H1 (cell line): ENCODE data around the gene CDH9. TPM values are rescaled to one million over a fixed set of nuclear protein-coding genes. Genes with fewer than 3 reads are reported as not detected.

Experiments
- CTCF ChIA-PET: fragments of 300-600 bp; sonication (Branson Sonifier 250); formaldehyde crosslinking; loops from one replicate; lab custom pipeline; 2021; ENCODE audit not compliant: partially characterized antibody; lab: Charles Lee
- POLR2A ChIA-PET: fragments of 300-600 bp; sonication (Branson Sonifier 250); formaldehyde crosslinking; loops from one replicate; lab custom pipeline; 2021; ENCODE audit warnings: inconsistent platforms; ENCODE audit not compliant: partially characterized antibody; lab: Charles Lee
- DNase-seq, 2 experiments: peaks; one replicate each; pipeline versions ENCODE4 v3.0.0 to v3.0.0-alpha.2; 2010 to 2022; ENCODE audit warnings: low spot score in 2 of 2, low read depth in 1 of 2, mixed read lengths in 1 of 2
- FAIRE-seq: peaks from 2 replicates; lab custom pipeline; 2011; peaks lifted over from hg19 to GRCh38; lab: Jason Lieb, UNC
- H2AFZ ChIP-seq: 2 replicates; pipeline ENCODE4 v1.8.1; 2012; ENCODE audit warnings: low read length, inconsistent platforms
- H2AK5ac ChIP-seq: 2 replicates; pipeline ENCODE4 v1.6.1; 2013; ENCODE audit warnings: low read depth, low read length
- H2BK120ac ChIP-seq: replicated peaks from 2 replicates; pipeline ENCODE3; 2013; ENCODE audit warnings: low read depth, low read length, inconsistent platforms
- H2BK12ac ChIP-seq: 2 replicates; pipeline ENCODE4 v1.6.1; 2013; ENCODE audit warnings: low read depth, low read length
- H2BK15ac ChIP-seq: 2 replicates; pipeline ENCODE4 v1.6.1; 2013; ENCODE audit warnings: low read length
- H2BK20ac ChIP-seq: 2 replicates; pipeline ENCODE4 v1.6.1; 2013; ENCODE audit warnings: low read length
- H2BK5ac ChIP-seq: 2 replicates; pipeline ENCODE4 v1.6.1; 2013; ENCODE audit warnings: low read depth, low read length
- H3K14ac ChIP-seq: 2 replicates; pipeline ENCODE4 v1.6.1; 2013; ENCODE audit warnings: inconsistent platforms; ENCODE audit not compliant: insufficient read length
- H3K18ac ChIP-seq: 2 replicates; pipeline ENCODE4 v1.6.1; 2013; ENCODE audit warnings: low read length; ENCODE audit errors: extremely low read depth
- H3K23ac ChIP-seq: 2 replicates; pipeline ENCODE4 v1.6.1; 2013; ENCODE audit warnings: inconsistent platforms; ENCODE audit not compliant: insufficient read length
- H3K23me2 ChIP-seq: 2 replicates; pipeline ENCODE4 v1.6.1; 2013; ENCODE audit warnings: low read depth, low read length
- H3K27ac ChIP-seq: 2 replicates; pipeline ENCODE4 v1.6.1; 2011; ENCODE audit warnings: low read depth, low read length, inconsistent platforms
- H3K27me3 ChIP-seq, 4 experiments: replicated peaks in 1 of 4; 1 replicate in 1 of 4; 2 replicates in 3 of 4; pipeline versions ENCODE4 v1.6.1 to v1.8.1; 2011 to 2013; ENCODE audit warnings: low read length in 3 of 4, mild to moderate bottlenecking in 3 of 4, inconsistent platforms in 2 of 4, mixed read lengths in 2 of 4, moderate library complexity in 1 of 4; ENCODE audit not compliant: control insufficient read depth in 3 of 4, insufficient read depth in 3 of 4; ENCODE audit errors: extremely low read depth in 1 of 4
- H3K36me3 ChIP-seq, 4 experiments: 2 replicates each; pipeline versions ENCODE4 v1.6.1 to v1.8.1; 2011 to 2013; ENCODE audit warnings: mild to moderate bottlenecking in 4 of 4, low read length in 3 of 4, moderate library complexity in 2 of 4, control low read depth in 1 of 4, inconsistent platforms in 1 of 4; ENCODE audit not compliant: insufficient read depth in 4 of 4, control insufficient read depth in 2 of 4
- H3K4ac ChIP-seq: replicated peaks from 2 replicates; pipeline ENCODE3; 2013; ENCODE audit warnings: low read length, low read depth, mixed read lengths, inconsistent platforms; ENCODE audit not compliant: insufficient read length
- H3K4me1 ChIP-seq, 4 experiments: replicated peaks in 1 of 4; 1 replicate in 1 of 4; 2 replicates in 3 of 4; pipeline versions ENCODE4 v1.6.1 to v1.8.1; 2011 to 2013; ENCODE audit warnings: low read length in 3 of 4, inconsistent platforms in 2 of 4, mixed read lengths in 1 of 4; ENCODE audit not compliant: insufficient read depth in 4 of 4, control insufficient read depth in 3 of 4
- H3K4me2 ChIP-seq, 2 experiments: 2 replicates each; pipeline versions ENCODE4 v1.6.1 to v1.8.1; 2011 to 2013; ENCODE audit warnings: low read depth in 2 of 2, low read length in 2 of 2, control low read depth in 1 of 2, inconsistent platforms in 1 of 2, mild to moderate bottlenecking in 1 of 2; ENCODE audit not compliant: insufficient read depth in 1 of 2
- H3K4me3 ChIP-seq, 4 experiments: fragments of 200-600, 300-600 bp in 1 of 4; sonication (generic), shearing (Covaris generic), sonication (Bioruptor Twin) in 1 of 4; 2 replicates each; pipeline versions ENCODE4 v1.5.1 to v1.8.1; 2011 to 2016; ENCODE audit warnings: low read length in 4 of 4, low read depth in 3 of 4, control low read depth in 2 of 4, inconsistent platforms in 2 of 4, mild to moderate bottlenecking in 2 of 4, mixed read lengths in 1 of 4, moderate library complexity in 1 of 4; ENCODE audit not compliant: insufficient read depth in 2 of 4; ENCODE audit errors: extremely low read depth in 1 of 4
- H3K56ac ChIP-seq: replicated peaks from 2 replicates; pipeline ENCODE3; 2013; ENCODE audit warnings: low read depth, mild to moderate bottlenecking, mixed read lengths, low read length, inconsistent platforms; ENCODE audit not compliant: insufficient read length
- H3K79me1 ChIP-seq: 2 replicates; pipeline ENCODE4 v1.6.1; 2013; ENCODE audit warnings: low read depth, low read length, control low read depth
- H3K79me2 ChIP-seq, 2 experiments: 2 replicates each; pipeline versions ENCODE4 v1.6.1 to v1.8.1; 2012 to 2013; ENCODE audit warnings: low read length in 2 of 2, mild to moderate bottlenecking in 2 of 2, inconsistent platforms in 1 of 2; ENCODE audit not compliant: insufficient read depth in 2 of 2, control insufficient read depth in 1 of 2
- H3K9ac ChIP-seq, 4 experiments: replicated peaks in 1 of 4; 1 replicate in 1 of 4; 2 replicates in 3 of 4; pipeline versions ENCODE4 v1.6.1 to v1.8.1; 2011 to 2013; ENCODE audit warnings: low read depth in 3 of 4, low read length in 3 of 4, control low read depth in 2 of 4, mild to moderate bottlenecking in 2 of 4, moderate library complexity in 2 of 4, inconsistent platforms in 1 of 4; ENCODE audit errors: extremely low read depth in 1 of 4
- H3K9me3 ChIP-seq, 2 experiments: 2 replicates each; pipeline versions ENCODE4 v1.6.1 to v1.8.1; 2012 to 2013; ENCODE audit warnings: mild to moderate bottlenecking in 2 of 2, moderate library complexity in 2 of 2, control low read depth in 1 of 2, inconsistent platforms in 1 of 2, low read depth in 1 of 2, low read length in 1 of 2, mixed read lengths in 1 of 2; ENCODE audit not compliant: insufficient read depth in 2 of 2
- H4K20me1 ChIP-seq, 2 experiments: replicated peaks in 1 of 2; 2 replicates each; pipeline versions ENCODE3 to v1.8.1; 2011 to 2013; ENCODE audit warnings: inconsistent platforms in 2 of 2, low read length in 2 of 2, mild to moderate bottlenecking in 1 of 2; ENCODE audit not compliant: insufficient read depth in 2 of 2, control insufficient read depth in 1 of 2
- H4K5ac ChIP-seq: 2 replicates; pipeline ENCODE4 v1.6.1; 2013; ENCODE audit warnings: low read length, low read depth, mixed read lengths, inconsistent platforms; ENCODE audit not compliant: insufficient read length
- H4K8ac ChIP-seq: 2 replicates; pipeline ENCODE4 v1.8.0; 2013; ENCODE audit warnings: mild to moderate bottlenecking, moderate library complexity, low read length, inconsistent platforms; ENCODE audit not compliant: insufficient read depth; ENCODE audit errors: extremely low read depth
- H4K91ac ChIP-seq: replicated peaks from 2 replicates; pipeline ENCODE3; 2013; ENCODE audit warnings: low read length, mixed read lengths, inconsistent platforms; ENCODE audit not compliant: insufficient read length
- HDAC6 ChIP-seq: IDR thresholded peaks from one replicate; pipeline ENCODE4 v1.7.1; 2012; ENCODE audit warnings: low read depth, mild to moderate bottlenecking, inconsistent platforms, low read length, moderate library complexity
- KDM5A ChIP-seq: fragments of 200-600 bp; IDR thresholded peaks from 2 replicates; pipeline ENCODE4 v1.7.1; 2012; ENCODE audit warnings: mild to moderate bottlenecking, low read length, inconsistent platforms, mixed read lengths
- RXRA ChIP-seq: IDR thresholded peaks from 2 replicates; pipeline ENCODE4 v1.6.1; 2011; ENCODE audit warnings: low read depth, mild to moderate bottlenecking, low read length, moderate library complexity; ENCODE audit not compliant: insufficient read depth
- SIX5 ChIP-seq: IDR thresholded peaks from 2 replicates; pipeline ENCODE4 v1.6.1; 2011; ENCODE audit warnings: mild to moderate bottlenecking, low read depth, low read length
- SRF ChIP-seq: IDR thresholded peaks from 2 replicates; pipeline ENCODE4 v1.6.1; 2011; ENCODE audit warnings: mild to moderate bottlenecking, low read depth, low read length, moderate library complexity
- TEAD4 ChIP-seq: IDR thresholded peaks from 2 replicates; pipeline ENCODE4 v1.6.1; 2012; ENCODE audit warnings: low read depth, low read length, inconsistent platforms, mixed read lengths
- YY1 ChIP-seq: IDR thresholded peaks from 2 replicates; pipeline ENCODE4 v1.6.1; 2011; ENCODE audit warnings: low read depth, mild to moderate bottlenecking, low read length
- WGBS, 2 experiments: shearing (Covaris generic) in 1 of 2; methylation state at CpG; one replicate each; pipeline versions ENCODE4 v1.1.6 to v1.1.7; 2013 to 2015; ENCODE audit warnings: low lambda C conversion rate in 2 of 2, mixed read lengths in 2 of 2, inconsistent platforms in 1 of 2, low coverage in 1 of 2, missing lambda C conversion rate in 1 of 2; ENCODE audit not compliant: insufficient replicate concordance in 2 of 2, insufficient coverage in 1 of 2, insufficient read length in 1 of 2; ENCODE audit errors: extremely low coverage in 1 of 2, missing lambda C conversion rate in 1 of 2; 5-methylcytosine and 5-hydroxymethylcytosine counted together
- polyA plus RNA-seq, 7 experiments: library from polyadenylated mRNA; depleted of rRNA in 3 of 7; stranded (reverse) in 5 of 7; unstranded in 2 of 7; fragments of >200 nt in 5 of 7; fragments of 200-250 nt in 2 of 7; gene quantifications; 1 replicate in 5 of 7; 2 replicates in 1 of 7; 4 replicates in 1 of 7; pipeline versions ENCODE4 v1.2.1 to v1.2.3, GENCODE V29; 2011 to 2013; ENCODE audit warnings: missing spikeins in 2 of 7, mixed read lengths in 2 of 7
- total RNA-seq: library from RNA; stranded (reverse); fragmentation: NEBNext Ultra II Directional; extraction: Animal tissue kit (Norgen Biotek cat#: 25700); gene quantifications from 2 replicates; pipeline ENCODE4 v1.2.1, GENCODE V29; 2021
- TF ChIP-seq, protein P1 (sequence below): IDR thresholded peaks from 2 replicates; pipeline ENCODE4 v1.6.1; 2012; ENCODE audit warnings: inconsistent platforms

CDH9 gene
- total and polyA plus RNA-seq, 2 of the 8 experiments (the other 6 are each of a cell fraction or from before 2014, with no cell fraction given) = 0.54 to 1.0 TPM

DNA sequence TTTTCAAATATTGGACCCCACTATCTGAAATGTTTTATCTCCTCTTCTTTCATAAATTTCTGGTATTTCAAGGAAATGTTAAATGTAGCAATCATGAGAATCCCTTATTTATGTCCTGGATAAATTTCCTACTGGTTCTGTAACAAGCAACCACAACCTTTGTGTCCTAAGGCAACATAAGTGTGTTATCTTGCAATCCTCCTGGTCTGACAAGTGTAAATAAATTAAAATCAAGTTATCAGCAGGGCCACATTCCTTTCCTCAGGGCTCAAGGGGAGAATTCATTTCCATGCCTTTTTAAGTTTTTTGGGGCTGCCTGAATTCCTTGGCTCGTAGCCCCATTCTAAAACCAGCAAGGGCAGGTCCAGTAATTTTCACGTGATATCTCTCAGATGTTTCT lies 83.2 kb downstream of the CDH9 start:
- H3K9me3 ChIP-seq = no peaks in the 10 kb centered on the region; a peak in 2 of 4 replicates
- H3K56ac ChIP-seq = no peak overlapping the region
- no peak overlapping the region for H3K27ac ChIP-seq
- CTCF ChIA-PET = interaction anchor here (1.0 to 1.2 kb wide), 2 partner anchors 11 kb away, joined by 3 read pairs; no protein-coding TSS in a partner anchor
- no peak overlapping the region for H3K18ac ChIP-seq
- H3K79me2 ChIP-seq = no peaks in the 10 kb centered on the region
- no peaks in the 10 kb centered on the region for H3K4me1 ChIP-seq
- no peak overlapping the region for H3K23ac ChIP-seq
- no peak overlapping the region for H3K4me2 ChIP-seq
- H3K27me3 ChIP-seq = no peaks in the 10 kb centered on the region
- POLR2A ChIA-PET = no interaction called here
- H4K5ac ChIP-seq = no peak overlapping the region
- no peak overlapping the region for H2BK5ac ChIP-seq
- no peaks in the 10 kb centered on the region for H3K36me3 ChIP-seq
- H3K4ac ChIP-seq = no peak overlapping the region
- no peak for FAIRE-seq
- H2BK20ac ChIP-seq = no peak overlapping the region
- no peak overlapping the region for H2BK15ac ChIP-seq
- H4K20me1 ChIP-seq = no peaks in the 10 kb centered on the region
- H4K8ac ChIP-seq = no peak overlapping the region
- no peaks in the 10 kb centered on the region for H3K23me2 ChIP-seq
- H3K79me1 ChIP-seq = no peaks in the 10 kb centered on the region
- H3K9ac ChIP-seq = no peak overlapping the region
- TF ChIP-seq TEAD4 (no peak), RXRA (no peak), HDAC6 (no peak), YY1 (no peak), KDM5A (no peak), SRF (no peak), SIX5 (no peak)
- TF ChIP-seq, protein P1, sequence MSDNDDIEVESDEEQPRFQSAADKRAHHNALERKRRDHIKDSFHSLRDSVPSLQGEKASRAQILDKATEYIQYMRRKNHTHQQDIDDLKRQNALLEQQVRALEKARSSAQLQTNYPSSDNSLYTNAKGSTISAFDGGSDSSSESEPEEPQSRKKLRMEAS = no peak
- TF ChIP-seq, all 59 proteins: peak for 0
- no peak overlapping the region for H2BK12ac ChIP-seq
- H2AK5ac ChIP-seq = no peak overlapping the region
- H4K91ac ChIP-seq = no peak overlapping the region
- 96% methylated on average over 2 of the region's 2 CpGs; no CpG with 5 or more reads in 1 of the 2 experiments for WGBS, 2 experiments
- no peak overlapping the region for H3K4me3 ChIP-seq
- H3K14ac ChIP-seq = no peak overlapping the region
- H2BK120ac ChIP-seq = no peak overlapping the region
- H2AFZ ChIP-seq = no peak overlapping the region
- no peak for DNase-seq
